Transverse colon (tissue), 4 donors: ENCODE data around the gene AGBL4. TPM values are rescaled to one million over a fixed set of nuclear protein-coding genes. Genes with fewer than 3 reads are reported as not detected.
"Not testable (repeated sequence)": the region's sequence is repeated elsewhere in the genome, so short reads cannot be mapped to it uniquely, and the experiment has no call there.

Experiments used
- DNase-seq: peaks from one replicate; pipeline ENCODE4 v3.0.0-alpha.2; 2019
- H3K27ac ChIP-seq, 4 donors: fragments of 200-600 bp; sonication (generic); 2 replicates each; pipeline ENCODE4 v1.5.1; 2016 to 2018; ENCODE audit warnings: inconsistent platforms in 4 of 4
- H3K27me3 ChIP-seq: fragments of 200-600 bp; sonication (generic); 2 replicates; pipeline ENCODE4 v1.5.1; 2017; ENCODE audit warnings: inconsistent platforms
- H3K36me3 ChIP-seq, 4 donors: fragments of 200-600 bp; sonication (generic); 2 replicates each; pipeline ENCODE4 v1.5.1; 2017 to 2019; ENCODE audit warnings: inconsistent platforms in 4 of 4
- H3K4me1 ChIP-seq, 4 donors: fragments of 200-600 bp; sonication (generic); 2 replicates each; pipeline ENCODE4 v1.5.1; 2017 to 2020; ENCODE audit warnings: inconsistent platforms in 4 of 4
- H3K4me3 ChIP-seq, 4 donors: fragments of 200-600 bp; sonication (generic); 1 replicate in 1 of 4; 2 replicates in 3 of 4; pipeline versions ENCODE4 v1.5.1 to v1.6.1; 2017 to 2019; ENCODE audit warnings: inconsistent platforms in 4 of 4
- H3K9me3 ChIP-seq, 2 donors: fragments of 200-600 bp; sonication (generic); 2 replicates each; pipeline ENCODE4 v1.5.1; 2017 to 2019; ENCODE audit warnings: inconsistent platforms in 2 of 2
- CTCF ChIP-seq, 5 experiments: fragments of 200-600 bp in 3 of 5; fragments of 450-650 bp in 2 of 5; sonication (generic) in 3 of 5; IDR thresholded peaks; 1 replicate in 2 of 5; 2 replicates in 3 of 5; pipeline ENCODE4 v1.5.1; 2016 to 2017; ENCODE audit warnings: antibody characterized with exemption in 5 of 5, inconsistent platforms in 3 of 5, mild to moderate bottlenecking in 2 of 5, moderate library complexity in 1 of 5
- EP300 ChIP-seq: sonication (generic); formaldehyde crosslinking; IDR thresholded peaks from one replicate; pipeline ENCODE4 v1.6.1; 2017; ENCODE audit warnings: antibody characterized with exemption, low read depth
- POLR2A ChIP-seq: fragments of 450-650 bp; IDR thresholded peaks from one replicate; pipeline ENCODE4 v1.6.1; 2016; ENCODE audit warnings: antibody characterized with exemption, mild to moderate bottlenecking, moderate library complexity
- POLR2AphosphoS5 ChIP-seq, 3 donors: sonication (generic); formaldehyde crosslinking; IDR thresholded peaks; one replicate each; pipeline ENCODE4 v1.6.1; 2016; ENCODE audit warnings: antibody characterized with exemption in 3 of 3
- WGBS, 2 donors: methylation state at CpG; one replicate each; pipeline ENCODE4 v1.1.5; 2018; ENCODE audit warnings: low coverage in 1 of 2; 5-methylcytosine and 5-hydroxymethylcytosine counted together
- in situ Hi-C, 4 donors: fragments of 200-750 bp; cut with MboI; loops; one replicate each; pipeline versions ENCODE4 v1.15.0 to v1.15.1; 2017; ENCODE audit warnings: low sequenced_read_pairs in 3 of 4, low pct_ligation_motif_present in 1 of 4, low pct_unique_long_range_greater_than_20kb in 1 of 4
- intact Hi-C: fragments of 100-400 bp; cut with DNase I; formaldehyde crosslinking; loops from one replicate; pipeline ENCODE4 v1.15.1; 2023; ENCODE audit warnings: low total_unique reads
- total RNA-seq, 4 donors: library from RNA; depleted of rRNA; stranded (reverse); fragments of >200 nt; gene quantifications; one replicate each; pipeline ENCODE4 v1.1.0, GENCODE V29; 2016

Gene AGBL4
- total RNA-seq, 4 donors from 2014 or later = 0.82 TPM; not detected in 3

- in situ Hi-C loops (no loop called here), intact Hi-C loops (no loop called here)
- TF ChIP-seq POLR2A (no peak), EP300 (no peak), POLR2AphosphoS5 (IDR thresholded peaks at IDR 0.05) (no peak), CTCF (IDR thresholded peaks at IDR 0.05) (no peak)
- Histone ChIP-seq H3K4me3 (no peak overlapping the region), H3K27me3 (no peaks in the 10 kb centered on the region), H3K36me3 (no peaks in the 10 kb centered on the region), H3K9me3 (no peaks in the 10 kb centered on the region), H3K4me1 (no peaks in the 10 kb centered on the region), H3K27ac (no peak overlapping the region)
- no peak for DNase-seq
- 64% methylated on average over 4 of the region's 4 CpGs; no CpG with 5 or more reads in 1 of the 2 donors for WGBS, 2 donors
These were observed 726.0 kb downstream of the AGBL4 start for GRCh38 chr1:49297783-49298182.

- Histone ChIP-seq H3K9me3 (peaks cover 0 to 6% of the 10 kb centered on the region in 2 donors), H3K4me3 (no peak overlapping the region), H3K36me3 (no peaks in the 10 kb centered on the region), H3K27me3 (no peaks in the 10 kb centered on the region), H3K4me1 (no peaks in the 10 kb centered on the region), H3K27ac (no peak overlapping the region)
- TF ChIP-seq EP300 (no peak), POLR2A (no peak), CTCF (IDR thresholded peaks at IDR 0.05) (no peak), POLR2AphosphoS5 (IDR thresholded peaks at IDR 0.05) (no peak)
- intact Hi-C loops (no loop called here), in situ Hi-C loops (no loop called here)
- WGBS, 2 donors = 67 to 73% methylated on average over 2 of the region's 2 CpGs
- no peak for DNase-seq
These were observed 729.2 kb downstream of the AGBL4 start for GRCh38 chr1:49294539-49294938.

- no peak for DNase-seq
- 70% methylated on average over 4 of the region's 4 CpGs; no CpG with 5 or more reads in 1 of the 2 donors for WGBS, 2 donors
- H3K9me3 ChIP-seq = peaks cover 0 to 6% of the 10 kb centered on the region in 2 donors
- intact Hi-C loops (no loop called here), in situ Hi-C loops (no loop called here)
- H3K27me3 ChIP-seq = no peaks in the 10 kb centered on the region
- H3K4me3 ChIP-seq = no peak overlapping the region
- no peaks in the 10 kb centered on the region for H3K4me1 ChIP-seq
- H3K27ac ChIP-seq = no peak overlapping the region
- TF ChIP-seq EP300 (no peak), POLR2A (no peak), CTCF (IDR thresholded peaks at IDR 0.05) (no peak), POLR2AphosphoS5 (IDR thresholded peaks at IDR 0.05) (no peak)
- H3K36me3 ChIP-seq = no peaks in the 10 kb centered on the region
These were observed 730.7 kb downstream of the AGBL4 start for GRCh38 chr1:49293016-49293415.

- H3K36me3 ChIP-seq, H3K4me3 ChIP-seq, H3K27ac ChIP-seq, in situ Hi-C loops, intact Hi-C loops, H3K27me3 ChIP-seq, DNase-seq, H3K4me1 ChIP-seq, H3K9me3 ChIP-seq: not testable (repeated sequence)
- 67 to 82% methylated on average over 6 to 32 of the region's 32 CpGs for WGBS, 2 donors
These were observed 766.3 kb downstream of the AGBL4 start for GRCh38 chr1:49257211-49258049.

- peaks cover 7 to 12% of the 10 kb centered on the region in 2 donors for H3K9me3 ChIP-seq
- no peak overlapping the region for H3K27ac ChIP-seq
- in situ Hi-C loops = no loop called here
- intact Hi-C loops = no loop called here
- H3K4me3 ChIP-seq = no peak overlapping the region
- TF ChIP-seq EP300 (no peak), POLR2A (no peak), POLR2AphosphoS5 (IDR thresholded peaks at IDR 0.05) (no peak)
- no peaks in the 10 kb centered on the region for H3K27me3 ChIP-seq
- no peaks in the 10 kb centered on the region for H3K36me3 ChIP-seq
- DNase-seq = no peak
- no peaks in the 10 kb centered on the region for H3K4me1 ChIP-seq
These were observed 770.8 kb downstream of the AGBL4 start for GRCh38 chr1:49252917-49253316.
